ENCODE results near the gene MTERF4. TPM values are rescaled to one million over a fixed set of nuclear protein-coding genes. Genes with fewer than 3 reads are reported as not detected.

MTERF4 gene
- total and polyA plus RNA-seq, 2 of the 13 experiments (the other 11 are each of a cell fraction or from before 2014, with no cell fraction given) = 50.5 to 59.8 TPM

GRCh38 chr2:241064008-241064801, 37.9 kb downstream of the MTERF4 start:
- peak; percentile 72 for ATAC-seq
- Histone ChIP-seq H3K4me2 (ENCODE audit: low read depth, low read length) (peak overlapping the region; percentile 68), H3K27me3 (ENCODE audit: control insufficient read depth in 1 of 2, insufficient read depth in 2 of 2, low read length in 2 of 2) (peaks cover 15 to 49% of the 10 kb centered on the region in 2 experiments), H3K27ac (ENCODE audit: extremely low read length, insufficient read depth, low read length) (no peak overlapping the region), H3K36me3 (replicated peaks in 1 of 2; ENCODE audit: control insufficient read depth in 1 of 2, insufficient read depth in 2 of 2, low read length in 2 of 2) (no peaks in the 10 kb centered on the region), H2AFZ (ENCODE audit: low read length) (no peak overlapping the region), H3K9ac (ENCODE audit: insufficient read depth, low read depth, low read length) (no peak overlapping the region), H3K9me3 (ENCODE audit: low read length) (no peaks in the 10 kb centered on the region), H3K79me2 (ENCODE audit: insufficient read depth, low read length) (no peaks in the 10 kb centered on the region), H3K4me1 (ENCODE audit: insufficient read depth, low read length) (0 out of 2 replicates have a peak, but pooled peaks cover 8% of the 10 kb centered on the region), H4K20me1 (ENCODE audit: insufficient read depth, low read length) (no peaks in the 10 kb centered on the region; the same call in 1 of the 2 replicates), H3K4me3 (replicated peaks in 1 of 3; ENCODE audit: insufficient read depth in 1 of 3, low read depth in 2 of 3, low read length in 3 of 3) (peak overlapping the region in 1 of 3 experiments; percentile 54; a peak in 2 of 6 replicates)
- ChIA-PET CTCF (ENCODE audit: low intra/inter-chr PET ratio, low total read pairs) (no interaction called here), POLR2A (no interaction called here)
- BruUV-seq (replicated peaks) = no TSS peak
- 20% methylated on average over 18 of the region's 32 CpGs for WGBS (ENCODE audit: low lambda C conversion rate)
- FAIRE-seq = no peak
- intact Hi-C loops (cut with micrococcal nuclease; ENCODE audit: unreplicated experiment) = no loop called here
- no peak for DNase-seq (ENCODE audit: low spot score)
- in situ Hi-C loops (cut with HindIII; ENCODE audit: extremely low pct_ligation_motif_present, low pct_unique_long_range_greater_than_20kb) = no loop called here
- TF ChIP-seq HNRNPL (IDR thresholded peaks at IDR 0.05; ENCODE audit: low read depth, low read length) (peak; percentile 75; the same call in 1 of the 2 replicates), SP1 (IDR thresholded peaks at IDR 0.05) (peak; percentile 99), SP1 (CRISPR knock-in tag; IDR thresholded peaks at IDR 0.05) (peak; percentile 91), FOSL2 (CRISPR knock-in tag; IDR thresholded peaks at IDR 0.05) (no peak), ZNF614 (CRISPR knock-in tag; IDR thresholded peaks at IDR 0.05; ENCODE audit: borderline replicate concordance) (no peak), POLR2AphosphoS2 (IDR thresholded peaks at IDR 0.05; ENCODE audit: low read depth, low read length) (no peak), PHF8 (CRISPR knock-in tag; IDR thresholded peaks at IDR 0.05) (no peak), MAFF (IDR thresholded peaks at IDR 0.05; ENCODE audit: low read depth, low read length) (no peak), ZFP91 (CRISPR knock-in tag; IDR thresholded peaks at IDR 0.05; ENCODE audit: borderline replicate concordance) (0 out of 2 replicates have a peak, but pooled peaks have one; percentile 13), ZEB1 (IDR thresholded peaks at IDR 0.05; ENCODE audit: insufficient replicate concordance, low read depth) (peak; percentile 40), RFX1 (IDR thresholded peaks at IDR 0.05) (no peak), ZFX (CRISPR knock-in tag; IDR thresholded peaks at IDR 0.05; ENCODE audit: low read depth) (peak; percentile 40), REST (IDR thresholded peaks at IDR 0.05; ENCODE audit: borderline replicate concordance in 1 of 2, low read depth in 1 of 2, low read length in 2 of 2) (no peak), HNRNPK (IDR thresholded peaks at IDR 0.05; ENCODE audit: low read depth, low read length, poor library complexity, severe bottlenecking) (peak; percentile 40), ELF4 (CRISPR knock-in tag; IDR thresholded peaks at IDR 0.05; ENCODE audit: borderline replicate concordance) (no peak), YY1 (IDR thresholded peaks at IDR 0.05; ENCODE audit: insufficient read depth, insufficient replicate concordance, low read depth, low read length) (peak; percentile 13), NONO (IDR thresholded peaks at IDR 0.05) (no peak), NONO (CRISPR knock-in tag; conservative IDR thresholded peaks at IDR 0.05) (no peak), SP4 (CRISPR knock-in tag; IDR thresholded peaks at IDR 0.05) (peak; percentile 95), PRMT3 (CRISPR knock-in tag; IDR thresholded peaks at IDR 0.05; ENCODE audit: borderline replicate concordance, low read depth) (no peak)
